SK-N-SH (cell line): ENCODE measurements around the gene CDC42SE1.

Experiments used
- CHD2 ChIP-seq: fragments of 150-350 bp; IDR thresholded peaks from 2 replicates; pipeline ENCODE4 v1.6.1; 2018; ENCODE audit warnings: low read length; ENCODE audit not compliant: partially characterized antibody
- CTCF ChIP-seq: fragments of 200-600 bp; sonication (generic); IDR thresholded peaks from 2 replicates; pipeline ENCODE4 v1.6.1; 2017; ENCODE audit warnings: antibody characterized with exemption, mild to moderate bottlenecking, moderate library complexity
- EP300 ChIP-seq, 2 experiments: IDR thresholded peaks; 2 replicates each; pipeline versions ENCODE4 v1.4.0 to v1.6.1; 2012; ENCODE audit warnings: borderline replicate concordance in 1 of 2, low read depth in 1 of 2, low read length in 1 of 2
- PBX3 ChIP-seq: IDR thresholded peaks from 2 replicates; pipeline ENCODE4; 2012
- YY1 ChIP-seq: IDR thresholded peaks from 2 replicates; pipeline ENCODE4 v1.4.0; 2012; ENCODE audit warnings: low read depth, mild to moderate bottlenecking

GRCh38 chr1:151108331-151108730 is 48.9 kb upstream of the CDC42SE1 start:
- TF ChIP-seq CHD2 (no peak), YY1 (no peak), EP300 (IDR thresholded peaks at IDR 0.05; ENCODE audit: borderline replicate concordance in 1 of 2, low read depth in 1 of 2, low read length in 1 of 2) (no peak), PBX3 (no peak), CTCF (no peak)
